ENCODE measurements around the gene KCNK3. TPM values are rescaled to one million over a fixed set of nuclear protein-coding genes. Genes with fewer than 3 reads are reported as not detected.

The KCNK3 gene
- total and polyA plus RNA-seq, 9 donors = 0.76 to 78.2 (median 2.1) TPM

GRCh38 chr2:26723991-26724750 lies 31.6 kb downstream of the KCNK3 start:
- WGBS, 3 donors = 13 to 22% (median 17%) methylated on average over 14 of the region's 14 CpGs
- Histone ChIP-seq H3K27ac (peak overlapping the region; percentile 35 to 69), H3K27me3 (no peaks in the 10 kb centered on the region), H3K9me3 (no peaks in the 10 kb centered on the region), H3K4me1 (ENCODE audit: insufficient read depth) (peaks cover 48% of the 10 kb centered on the region), H3K36me3 (no peaks in the 10 kb centered on the region), H3K4me3 (no peak overlapping the region)
- intact Hi-C loops (cut with DNase I) = no loop called here
- peak; percentile 73 for TF ChIP-seq EP300 (IDR thresholded peaks at IDR 0.05)
- TF ChIP-seq POLR2A (IDR thresholded peaks at IDR 0.05) = peak; percentile 26
- no peak for TF ChIP-seq CTCF (IDR thresholded peaks at IDR 0.05)
- DNase-seq = peak; percentile 79 to 89 (median 85)

- Histone ChIP-seq H3K27me3 (no peaks in the 10 kb centered on the region), H3K4me3 (no peak overlapping the region), H3K9me3 (no peaks in the 10 kb centered on the region), H3K4me1 (ENCODE audit: insufficient read depth) (peaks cover 44% of the 10 kb centered on the region), H3K36me3 (no peaks in the 10 kb centered on the region), H3K27ac (peak overlapping the region; percentile 35 to 69)
- intact Hi-C loops (cut with DNase I) = no loop called here
- WGBS, 3 donors = 79 to 82% (median 79%) methylated on average over 14 of the region's 14 CpGs
- no peak for TF ChIP-seq POLR2A (IDR thresholded peaks at IDR 0.05)
- peak in 3 of 5 donors; percentile 22 to 38 (median 33) for DNase-seq
Observed at GRCh38 chr2:26724784-26725520, 32.4 kb downstream of the KCNK3 start.

- Histone ChIP-seq H3K4me1 (ENCODE audit: insufficient read depth) (peaks cover 39% of the 10 kb centered on the region), H3K4me3 (no peak overlapping the region), H3K27me3 (no peaks in the 10 kb centered on the region), H3K27ac (peak overlapping the region; percentile 35 to 69), H3K9me3 (no peaks in the 10 kb centered on the region), H3K36me3 (no peaks in the 10 kb centered on the region)
- no peak for DNase-seq
- intact Hi-C loops (cut with DNase I) = no loop called here
- TF ChIP-seq POLR2A (IDR thresholded peaks at IDR 0.05) = no peak
- no peak for TF ChIP-seq EP300 (IDR thresholded peaks at IDR 0.05)
- no peak for TF ChIP-seq CTCF (IDR thresholded peaks at IDR 0.05)
- WGBS, 3 donors = 66 to 77% (median 74%) methylated on average over 7 of the region's 7 CpGs
Observed at GRCh38 chr2:26725521-26725820, 32.9 kb downstream of the KCNK3 start.

GRCh38 chr2:26726228-26726627 lies 33.7 kb downstream of the KCNK3 start:
- peaks cover 31% of the 10 kb centered on the region for H3K4me1 ChIP-seq (ENCODE audit: insufficient read depth)
- no peak overlapping the region for H3K27ac ChIP-seq
- H3K27me3 ChIP-seq = no peaks in the 10 kb centered on the region
- TF ChIP-seq EP300 (IDR thresholded peaks at IDR 0.05) (no peak), POLR2A (IDR thresholded peaks at IDR 0.05) (no peak), CTCF (IDR thresholded peaks at IDR 0.05) (no peak)
- DNase-seq = no peak
- intact Hi-C loops (cut with DNase I) = no loop called here
- H3K4me3 ChIP-seq = no peak overlapping the region
- H3K9me3 ChIP-seq = no peaks in the 10 kb centered on the region
- 25 to 71% (median 39%) methylated on average over 1 of the region's 1 CpG for WGBS, 3 donors
- no peaks in the 10 kb centered on the region for H3K36me3 ChIP-seq

All from ovary (tissue), 9 donors.